HG02885 (cell line): Measurements from ENCODE around the gene BCL11A.
A peak's percentile ranks its signal among the peaks of the same experiment; 100 is the strongest.

Source experiments
- ATAC-seq: cut with Tn5 transposase; IDR thresholded peaks from one replicate; pipeline ENCODE4 v1.9.1; 2021; ENCODE audit warnings: mild to moderate bottlenecking; ENCODE audit not compliant: unreplicated experiment, poor library complexity

BCL11A gene

DNA sequence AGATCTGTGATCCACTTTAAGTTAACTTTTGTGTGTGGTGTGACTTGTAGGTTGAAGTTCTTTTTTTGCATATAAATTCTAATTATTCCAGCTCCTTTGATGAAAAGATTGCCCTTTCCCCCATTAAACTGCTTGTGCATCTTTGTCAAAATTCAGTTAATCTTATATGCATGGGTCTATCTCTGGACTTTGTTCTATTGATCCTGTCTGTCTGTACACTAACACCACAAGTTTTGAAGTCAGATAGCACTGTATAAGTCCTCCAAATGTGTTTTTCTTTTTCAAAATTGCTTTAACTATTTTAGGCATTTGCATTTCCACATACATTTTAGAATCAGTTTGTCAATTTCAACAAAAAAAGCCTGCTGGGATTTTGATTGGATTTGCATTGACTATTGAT lies 137.6 kb downstream of the BCL11A start:
- no peak for ATAC-seq

DNA sequence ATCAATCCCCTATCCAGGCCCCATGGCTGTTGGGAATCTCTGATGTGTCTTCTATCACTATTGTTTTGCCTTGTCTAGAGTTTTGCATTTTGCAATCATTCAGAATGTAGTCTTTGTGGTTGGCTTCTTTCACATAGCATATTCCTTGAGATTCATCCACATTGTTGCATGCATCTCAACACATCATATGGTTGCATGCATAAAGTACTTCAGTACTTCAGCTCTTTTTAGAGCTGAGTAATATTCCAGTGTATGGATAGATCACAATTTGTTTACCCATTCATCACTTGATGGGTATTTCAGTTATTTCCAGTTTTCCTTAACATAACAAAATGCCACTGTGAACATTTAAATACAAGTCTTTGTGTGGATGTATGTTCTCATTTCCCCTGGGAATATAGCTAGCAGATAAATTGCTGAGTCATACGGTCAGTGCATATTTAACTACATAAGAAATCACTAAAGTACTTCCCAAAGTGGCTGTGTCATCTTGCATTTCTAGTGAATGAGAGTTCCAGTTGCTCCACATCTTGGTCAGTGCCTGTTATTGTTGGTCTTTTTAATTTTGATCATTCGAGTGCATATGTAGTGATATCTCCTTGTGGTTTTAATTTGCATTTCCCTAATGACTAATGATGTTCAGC lies 138.8 kb downstream of the BCL11A start:
- no peak for ATAC-seq

DNA sequence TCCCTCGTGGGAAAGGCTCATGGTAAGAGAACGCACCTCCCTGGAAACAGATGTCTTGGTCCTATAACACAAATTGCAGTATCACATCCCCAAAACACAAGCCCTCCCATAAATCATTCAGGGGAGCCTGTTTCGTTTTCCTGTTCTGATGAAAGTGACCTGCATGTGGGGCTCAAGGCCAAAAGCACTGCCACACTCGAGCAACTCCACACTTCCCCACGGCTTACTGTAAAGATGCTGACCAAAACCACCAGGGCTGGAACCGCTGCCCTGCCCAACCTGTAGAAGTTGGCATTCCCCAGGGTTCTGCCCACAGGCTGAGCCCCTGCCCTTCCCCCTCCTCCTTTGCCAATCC lies 139.7 kb downstream of the BCL11A start:
- ATAC-seq: peak; percentile 77

DNA sequence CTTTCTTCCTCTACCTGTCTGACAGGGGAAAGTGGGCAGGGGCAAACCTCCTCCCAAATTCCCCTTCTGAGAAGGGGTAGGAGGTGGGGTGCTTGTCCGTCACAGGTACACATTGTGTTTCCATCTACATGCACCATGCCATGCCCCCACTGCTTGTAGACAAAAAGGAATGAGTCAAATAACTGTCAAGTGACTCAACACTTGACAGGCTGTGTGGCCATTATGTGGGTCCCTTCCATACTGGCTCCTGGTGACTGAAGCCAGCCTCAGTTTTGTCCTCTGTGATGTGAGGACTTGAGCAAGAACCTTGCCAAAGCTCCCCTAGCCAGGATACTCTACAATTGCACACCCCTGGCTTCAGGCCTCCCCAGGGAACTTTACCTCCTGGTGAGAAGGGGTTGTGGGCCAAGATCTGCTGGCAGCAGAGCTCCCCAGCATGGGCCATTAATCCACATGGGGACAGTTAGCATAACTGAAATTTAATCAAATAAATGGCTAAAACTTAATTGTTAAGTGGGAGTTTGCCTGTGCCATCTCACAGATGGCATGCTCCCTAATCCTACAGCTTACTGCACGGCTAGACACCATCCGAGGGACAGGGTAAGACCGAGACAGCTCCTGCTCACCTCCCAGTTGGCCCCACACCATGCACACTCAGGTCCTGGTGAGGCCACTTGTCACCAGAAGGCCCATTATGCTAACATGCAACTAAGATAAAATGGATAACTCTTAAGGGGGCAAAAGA lies 140.2 kb downstream of the BCL11A start:
- peak; percentile 20 for ATAC-seq

DNA sequence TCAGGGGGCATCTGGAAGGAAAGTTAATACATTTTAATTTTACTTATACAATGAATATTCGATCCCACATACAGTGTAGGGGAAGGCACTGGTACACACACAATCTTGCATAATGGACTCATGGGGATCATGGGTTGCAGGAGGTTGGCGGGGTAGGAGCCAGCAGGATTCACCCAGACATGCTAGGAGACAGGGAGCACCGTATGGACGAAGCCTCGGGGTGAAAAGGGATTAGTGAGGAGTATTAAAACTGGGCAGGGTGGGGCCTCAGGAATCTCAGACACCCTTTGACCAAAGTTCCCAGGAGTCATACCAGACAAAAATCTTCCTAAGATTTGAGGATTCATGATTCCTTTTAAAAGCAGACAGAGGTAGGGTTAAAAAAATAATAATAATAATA lies 140.8 kb downstream of the BCL11A start:
- ATAC-seq: no peak

DNA sequence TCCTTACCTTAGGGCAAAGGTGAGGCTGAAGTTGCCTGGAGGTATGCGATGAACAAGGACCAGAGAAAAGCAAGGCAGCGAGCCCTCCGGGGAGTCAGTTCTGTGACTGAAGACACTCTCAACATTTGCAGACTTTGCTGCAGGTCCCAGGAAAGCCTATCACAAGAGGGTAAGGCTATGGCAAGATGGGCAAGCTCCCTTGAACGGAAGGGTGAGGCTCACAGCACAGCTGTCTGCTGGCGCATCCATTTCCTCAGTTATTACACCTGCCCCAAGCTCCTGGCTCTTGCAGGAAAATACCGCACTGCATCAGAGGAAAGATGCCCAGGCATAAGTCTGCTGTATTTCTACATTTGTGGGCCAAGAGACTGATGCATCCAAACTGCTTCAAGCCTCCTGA lies 141.4 kb downstream of the BCL11A start:
- no peak for ATAC-seq

DNA sequence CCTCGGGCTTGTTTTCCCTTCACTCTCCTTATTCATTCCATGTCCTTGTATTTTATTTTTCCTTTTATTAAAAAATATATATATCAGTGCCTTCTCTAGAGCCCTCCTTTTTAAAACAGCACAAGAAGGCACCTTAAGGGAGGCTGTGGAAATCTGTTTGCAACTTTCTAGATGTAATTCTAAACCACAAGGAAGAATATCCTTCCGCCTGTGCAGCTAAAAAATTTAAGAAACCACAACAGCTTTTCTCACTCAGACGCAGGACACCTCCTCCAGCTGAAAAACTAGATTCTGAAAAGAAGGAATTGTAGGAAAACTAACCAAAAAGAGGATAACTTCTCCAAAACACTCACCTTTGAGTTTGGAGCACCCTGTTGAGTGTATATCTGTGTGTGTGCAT lies 142.2 kb downstream of the BCL11A start:
- ATAC-seq: no peak

DNA sequence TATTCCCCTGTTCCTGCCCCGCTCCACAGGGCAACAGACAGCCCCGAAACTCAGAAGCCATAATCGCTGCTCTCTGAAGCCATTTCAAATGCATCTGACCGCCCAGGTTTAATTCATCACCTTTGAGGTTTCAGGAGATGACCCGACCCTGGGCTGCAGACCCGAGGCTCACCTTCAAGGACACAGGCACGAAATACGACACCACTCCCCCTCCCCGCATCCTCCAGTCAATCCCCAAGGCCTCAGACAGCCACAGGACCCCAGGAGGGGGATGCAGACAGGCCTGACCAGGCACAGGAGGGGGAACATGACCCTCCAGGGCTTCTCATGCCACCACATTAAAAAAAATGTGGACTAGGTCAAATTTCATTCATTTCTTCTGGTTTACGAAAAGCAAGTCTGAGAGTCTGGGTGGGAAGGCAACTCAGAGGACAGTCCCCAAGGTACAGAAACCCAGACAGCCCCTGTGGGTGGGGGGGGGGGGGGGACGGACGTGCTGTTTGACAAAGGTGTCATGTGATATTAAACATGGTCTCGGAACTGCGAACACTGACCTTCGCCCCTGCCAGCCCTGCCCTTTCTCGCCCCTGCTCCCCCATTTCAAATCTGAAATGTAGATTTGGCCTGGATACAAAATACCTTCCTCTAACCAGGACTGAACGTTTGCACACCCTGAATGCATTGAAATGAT lies 142.9 kb downstream of the BCL11A start:
- ATAC-seq: no peak

DNA sequence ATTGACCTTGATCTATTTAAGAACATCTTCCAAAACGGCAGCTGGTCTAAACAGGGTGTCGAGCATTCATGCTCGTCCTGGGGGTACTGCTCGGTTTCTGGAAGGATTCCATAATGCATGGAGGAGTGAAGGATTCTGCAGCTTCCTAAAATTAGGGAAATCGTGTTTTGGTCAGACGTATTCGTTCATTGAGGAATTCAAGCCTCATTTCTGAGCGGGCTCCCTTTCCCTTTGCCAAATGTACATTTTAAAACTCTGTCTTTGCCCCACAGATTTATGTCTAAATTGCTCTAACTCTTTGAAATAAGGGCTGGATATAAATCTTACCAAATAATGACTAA lies 144.0 kb downstream of the BCL11A start:
- no peak for ATAC-seq

DNA sequence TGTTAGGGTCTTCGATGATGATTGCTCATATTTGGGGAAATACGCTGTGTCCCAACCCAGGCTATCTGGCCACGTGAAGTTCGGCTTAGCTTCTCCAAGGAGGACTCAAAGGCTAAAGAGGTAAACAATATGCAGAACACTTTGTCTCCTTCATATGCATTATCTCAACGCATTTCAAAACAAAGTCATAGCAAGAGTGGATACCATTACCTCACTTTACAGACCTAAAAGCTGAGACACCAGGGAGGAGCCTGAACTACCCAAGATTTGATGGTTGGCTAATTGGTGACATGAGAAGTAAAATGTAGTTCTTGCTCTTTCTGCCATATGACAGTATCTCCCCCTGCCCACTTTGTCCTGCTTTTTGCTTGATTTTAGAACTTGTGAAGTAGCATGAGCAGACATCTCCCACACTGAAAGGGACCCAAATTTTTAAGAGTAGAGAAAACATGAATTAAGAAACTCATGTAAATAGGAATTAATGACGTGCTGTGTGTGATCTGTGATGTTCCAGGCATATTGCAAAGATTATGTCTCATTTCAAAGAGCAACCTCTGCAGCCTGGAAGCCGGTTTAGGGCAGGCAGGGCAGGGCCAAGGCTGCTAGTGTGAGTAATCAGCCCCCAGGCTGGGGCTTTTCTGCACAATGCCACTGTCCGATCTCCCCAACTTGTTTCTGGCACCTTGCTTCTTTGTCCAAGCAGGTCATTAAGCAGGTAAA lies 144.5 kb downstream of the BCL11A start:
- ATAC-seq: no peak

DNA sequence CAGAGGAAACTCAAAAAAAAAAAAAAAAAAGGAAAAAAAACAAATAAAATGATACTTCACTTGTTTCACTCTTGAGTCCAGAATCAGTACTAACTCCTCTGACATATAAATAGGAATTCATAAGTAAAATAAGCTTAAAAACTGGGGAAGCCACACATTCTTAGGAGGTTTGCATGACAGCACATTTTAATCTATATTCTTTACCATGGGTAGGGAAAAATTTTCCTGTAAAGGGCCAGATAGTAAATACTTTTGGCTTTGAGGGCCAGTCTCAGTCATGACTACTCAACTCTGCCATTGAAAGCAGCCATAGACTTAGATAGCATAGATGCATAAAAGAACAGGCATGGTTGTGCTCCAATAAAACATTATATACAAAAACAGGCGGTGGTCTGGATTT lies 145.2 kb downstream of the BCL11A start:
- ATAC-seq: no peak

DNA sequence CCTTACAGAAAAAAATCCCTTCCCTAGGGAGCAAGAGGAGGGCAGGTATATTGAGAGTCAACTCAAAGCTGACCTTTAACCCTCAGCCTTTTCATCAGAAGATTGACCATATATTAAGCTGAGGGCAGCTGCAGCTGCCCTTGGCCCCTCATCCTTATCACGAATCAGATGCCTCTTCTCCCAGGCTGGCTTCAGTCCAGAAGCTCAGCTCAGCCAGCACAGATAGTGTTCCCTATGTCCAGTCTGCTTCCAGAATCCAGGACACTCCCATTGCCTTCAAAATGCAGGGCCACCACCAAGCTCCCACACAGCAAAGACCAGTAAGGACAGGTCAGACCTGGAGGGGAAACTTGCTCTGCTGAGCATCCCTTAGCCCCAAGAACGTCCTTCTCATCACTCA lies 146.1 kb downstream of the BCL11A start:
- ATAC-seq: no peak

DNA sequence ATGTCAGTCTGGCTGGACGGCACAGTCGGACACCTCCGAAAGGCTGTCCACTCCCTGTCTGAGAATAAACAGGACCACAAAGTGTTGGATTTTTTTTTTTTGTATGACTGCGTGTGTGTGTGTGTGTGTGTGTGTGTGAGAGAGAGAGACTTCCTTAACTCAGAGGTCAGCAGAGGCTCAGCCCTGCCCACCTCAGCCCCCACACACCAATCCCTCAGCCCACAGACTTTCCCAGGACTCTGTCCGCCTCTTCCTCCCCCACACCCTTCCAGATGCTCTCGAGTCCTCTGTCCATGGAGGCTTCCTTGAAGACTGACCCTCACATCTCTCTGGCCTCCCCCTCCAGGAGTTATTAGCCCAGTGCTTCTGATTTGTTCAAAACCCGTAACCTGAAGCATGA lies 147.3 kb downstream of the BCL11A start:
- ATAC-seq: no peak

DNA sequence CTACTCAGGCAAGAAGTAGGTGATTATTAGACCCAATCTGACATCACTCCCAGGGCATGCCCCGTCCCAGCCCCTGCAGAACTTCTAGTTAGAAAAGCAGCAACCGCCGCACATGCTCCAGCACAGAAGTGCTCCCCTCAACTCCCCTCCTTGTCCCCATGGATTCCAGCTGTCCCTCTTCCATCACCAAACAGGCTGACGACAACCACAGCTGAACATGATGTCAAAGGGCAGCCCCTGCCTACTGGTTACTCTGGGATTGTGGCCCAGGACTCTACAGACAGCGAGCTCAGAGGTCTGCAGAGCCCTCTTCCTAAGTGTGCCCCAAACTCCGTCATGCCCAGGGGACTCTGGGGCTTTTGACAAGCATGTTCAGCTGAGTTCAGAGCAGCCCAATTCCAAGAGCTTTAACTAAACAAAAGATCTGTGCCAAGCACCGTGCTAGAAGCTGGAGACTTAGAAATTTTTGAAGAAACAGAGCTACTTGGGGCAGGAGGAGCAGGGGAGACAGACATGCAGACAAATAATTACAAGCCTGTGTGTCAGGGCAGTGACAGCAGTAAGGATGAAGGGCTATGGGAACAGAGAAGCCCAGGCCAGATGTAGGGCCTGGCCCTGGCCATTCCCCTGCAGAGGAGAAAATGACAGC lies 148.1 kb downstream of the BCL11A start:
- ATAC-seq: no peak
